ENCODE results near the gene DKKL1.

Gene DKKL1

DNA sequence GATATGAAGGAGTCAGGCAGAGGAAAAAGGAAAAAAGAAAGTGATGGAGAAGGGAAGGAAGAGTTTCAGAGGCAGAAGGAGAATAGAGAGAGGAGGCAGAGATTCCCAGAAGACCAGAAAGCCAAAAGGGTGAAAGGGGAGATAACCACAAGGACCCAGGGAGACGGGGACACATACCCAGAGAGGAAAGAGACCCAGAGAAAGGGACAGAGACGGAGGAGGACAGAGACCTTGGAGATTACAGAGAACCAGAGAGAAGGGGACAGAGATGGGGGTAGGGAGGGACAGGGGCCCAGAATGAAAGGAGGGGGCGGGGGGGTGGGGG lies 58.2 kb downstream of the DKKL1 start:
- no peak for DNase-seq (ENCODE audit: low spot score)

- DNase-seq (ENCODE audit: low spot score): no peak
These were observed 58.9 kb downstream of the DKKL1 start for GRCh38 chr19:49422407-49423070.

DNA sequence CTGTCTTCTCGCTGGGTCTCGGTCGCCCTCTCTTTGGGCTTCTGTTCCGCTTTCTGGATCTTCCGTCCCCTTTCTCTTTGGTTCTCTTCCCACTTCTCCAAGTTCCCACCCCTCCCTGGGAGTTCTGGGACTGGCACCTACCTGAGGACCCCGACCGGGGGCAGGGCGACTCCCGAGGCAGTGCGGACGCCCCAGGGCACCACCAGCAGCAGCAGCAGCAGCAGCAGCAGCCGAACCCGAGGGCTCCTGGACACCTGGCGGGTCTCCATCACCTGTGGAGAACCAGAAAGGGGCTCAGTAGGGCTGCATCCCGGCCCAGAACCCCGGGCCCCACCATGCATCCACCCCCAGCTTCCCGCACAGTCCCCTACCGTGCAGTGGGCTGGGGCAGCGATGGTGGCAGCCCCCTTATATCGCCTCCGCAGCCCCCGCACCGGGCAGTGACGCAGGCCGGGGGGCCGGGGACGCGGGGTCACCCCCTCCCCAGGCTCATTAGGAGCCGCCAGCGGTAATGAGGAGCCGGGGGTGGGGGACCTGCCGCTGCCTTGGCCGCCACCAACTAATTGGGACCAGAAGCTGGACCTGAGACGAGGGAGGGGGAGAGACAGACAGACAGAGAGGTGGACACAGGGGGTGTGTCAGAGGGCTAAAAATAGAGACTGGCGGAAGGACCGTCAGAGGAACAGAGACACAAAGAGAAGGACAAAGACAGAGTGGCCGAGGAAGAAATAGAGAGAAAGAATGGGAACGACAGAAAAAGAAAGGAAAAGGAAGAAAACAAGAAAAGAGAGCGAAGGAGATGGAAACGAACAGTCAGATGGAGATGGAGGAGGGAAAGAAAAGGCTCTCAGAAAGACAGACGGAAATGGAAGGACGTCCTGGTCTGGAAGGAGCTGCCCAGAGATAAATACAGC lies 59.7 kb downstream of the DKKL1 start, which contains the start of gene PTH2:
PTH2 (minus strand) TSS at position 371 of the 914 bp plus-strand sequence; CDS start at position 269, 102 bp downstream.
- no peak for DNase-seq (ENCODE audit: low spot score)

GRCh38 chr19:49423985-49424303 lies 60.3 kb downstream of the DKKL1 start:
- DNase-seq (ENCODE audit: low spot score): no peak

Data from SK-N-DZ (cell line).